ES-I3 (cell line): ENCODE results near the gene KLHL25.

Experiments
- H3K36me3 ChIP-seq: 2 replicates; pipeline ENCODE4 v1.6.1; 2013; ENCODE audit warnings: mild to moderate bottlenecking, low read length, control low read depth, moderate library complexity; ENCODE audit not compliant: insufficient read depth
- H3K4me1 ChIP-seq: 2 replicates; pipeline ENCODE4 v1.6.1; 2013; ENCODE audit warnings: mild to moderate bottlenecking, control low read depth, low read length; ENCODE audit not compliant: insufficient read depth
- H3K9ac ChIP-seq: 2 replicates; pipeline ENCODE4 v1.6.1; 2013; ENCODE audit warnings: low read depth, mild to moderate bottlenecking, low read length, moderate library complexity
- H3K9me3 ChIP-seq: 2 replicates; pipeline ENCODE4 v1.6.1; 2013; ENCODE audit warnings: mild to moderate bottlenecking, low read length, moderate library complexity; ENCODE audit not compliant: control insufficient read depth, insufficient read depth

Gene KLHL25

DNA sequence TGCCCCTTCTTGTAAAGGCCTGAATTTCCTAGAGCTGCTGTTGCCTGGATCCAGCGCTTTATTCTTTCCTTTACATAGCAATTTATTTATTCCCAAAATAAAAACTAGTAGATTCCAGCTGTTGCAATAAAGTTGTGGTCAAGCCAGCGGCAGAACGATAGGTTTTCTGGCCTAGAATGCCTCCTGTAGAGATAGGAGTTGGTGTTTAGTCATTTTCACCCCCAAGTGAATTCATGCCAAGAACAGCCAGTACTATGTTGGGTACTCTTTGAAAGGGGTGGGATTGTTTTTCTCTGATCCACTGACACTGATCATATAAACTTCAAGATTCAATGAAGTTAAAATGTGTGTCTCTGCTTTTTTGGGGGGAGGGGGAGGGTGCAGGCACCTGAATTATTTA, 69.7 kb downstream of the KLHL25 start:
- peaks cover 11% of the 10 kb centered on the region; the same call in 1 of the 2 replicates for H3K36me3 ChIP-seq
- H3K9me3 ChIP-seq = no peaks in the 10 kb centered on the region

DNA sequence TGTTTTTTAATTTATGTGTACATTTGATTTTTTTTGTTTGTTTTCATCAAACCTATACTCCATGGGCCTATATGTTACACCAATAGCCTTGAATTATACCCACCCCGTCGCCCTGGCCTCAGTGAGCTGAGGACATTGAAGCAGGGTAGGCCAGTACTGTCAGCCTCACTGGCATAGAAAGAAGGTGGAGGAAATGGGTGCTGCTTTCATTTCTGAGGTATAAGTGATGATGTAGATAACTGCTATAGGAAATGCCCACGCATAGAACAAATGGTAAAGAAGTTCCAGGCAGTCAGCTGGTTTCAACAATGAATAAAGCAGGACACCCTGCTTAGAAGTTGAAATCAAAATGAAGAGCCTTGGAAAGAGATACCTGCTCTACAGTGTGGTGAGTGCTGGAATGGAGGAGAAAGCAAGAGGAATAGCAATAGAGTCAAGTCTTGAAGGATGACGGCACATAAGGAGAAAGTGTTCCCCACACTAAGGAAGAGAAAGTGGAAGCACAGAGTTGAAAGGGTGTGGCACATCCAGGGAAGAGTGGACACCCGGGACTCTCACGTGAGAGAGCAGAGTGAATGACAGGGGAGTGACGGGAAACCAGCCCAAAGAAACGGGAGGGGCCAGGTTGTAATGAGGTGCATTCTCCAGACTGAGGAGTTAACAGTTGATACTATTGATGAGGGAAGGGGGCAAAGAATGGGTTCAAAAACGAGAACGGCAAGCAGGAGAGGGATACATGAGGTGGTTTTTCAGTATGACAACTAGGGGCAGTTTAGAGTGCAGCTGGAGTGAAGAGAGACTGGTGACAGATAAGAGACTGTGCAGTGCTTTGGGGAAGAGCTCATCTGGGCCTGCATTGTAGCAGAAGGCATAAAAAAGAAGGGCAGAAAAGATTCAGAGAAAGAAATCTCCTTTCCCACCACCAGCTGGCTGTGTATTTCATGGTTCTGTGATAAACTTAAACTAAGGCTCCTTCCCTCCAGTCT, 70.5 kb downstream of the KLHL25 start:
- Histone ChIP-seq H3K9me3 (no peaks in the 10 kb centered on the region), H3K9ac (no peak overlapping the region), H3K4me1 (no peaks in the 10 kb centered on the region), H3K36me3 (peaks cover 12% of the 10 kb centered on the region)

More for the DNA sequence above, 69.7 kb downstream of the KLHL25 start:
- Histone ChIP-seq H3K4me1 (no peaks in the 10 kb centered on the region), H3K9ac (no peak overlapping the region)

DNA sequence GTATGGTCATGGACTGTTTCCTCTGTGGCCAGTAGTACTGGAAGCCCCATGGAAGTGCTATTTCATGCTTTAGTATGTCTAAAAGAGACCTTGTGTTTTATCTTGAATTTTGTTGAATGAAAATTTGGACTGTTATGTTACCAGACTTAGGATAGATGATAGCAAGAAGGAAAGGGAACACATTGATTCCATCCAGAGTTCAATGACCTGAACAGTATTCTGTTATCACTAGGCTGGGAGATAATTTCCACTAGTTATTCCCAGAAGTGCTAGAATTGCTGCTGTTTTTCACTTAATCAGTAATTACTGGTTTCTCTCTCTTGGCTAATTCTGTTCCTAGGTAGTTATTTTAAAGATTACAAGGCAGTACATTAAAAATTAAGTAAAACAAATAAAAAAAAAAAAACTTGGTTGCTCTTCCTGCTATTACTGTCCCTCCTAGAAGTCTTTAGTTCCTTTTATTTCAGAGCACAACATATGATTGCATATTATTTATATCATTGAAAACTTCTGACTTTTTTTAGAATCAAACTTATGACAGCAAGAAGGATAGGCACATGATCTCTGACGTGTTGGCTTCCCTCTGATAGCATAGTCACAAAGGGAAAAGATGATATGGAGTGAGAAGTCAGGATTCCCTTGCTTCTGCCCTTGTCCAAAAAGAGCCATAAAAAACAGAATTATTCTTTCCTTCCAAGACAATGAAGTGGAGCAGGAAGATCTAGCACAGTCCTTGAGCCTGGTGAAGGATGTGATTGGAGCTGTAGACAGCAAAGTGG, 72.2 kb downstream of the KLHL25 start:
- Histone ChIP-seq H3K9me3 (no peaks in the 10 kb centered on the region), H3K9ac (no peak overlapping the region), H3K36me3 (peaks cover 18% of the 10 kb centered on the region), H3K4me1 (no peaks in the 10 kb centered on the region)

DNA sequence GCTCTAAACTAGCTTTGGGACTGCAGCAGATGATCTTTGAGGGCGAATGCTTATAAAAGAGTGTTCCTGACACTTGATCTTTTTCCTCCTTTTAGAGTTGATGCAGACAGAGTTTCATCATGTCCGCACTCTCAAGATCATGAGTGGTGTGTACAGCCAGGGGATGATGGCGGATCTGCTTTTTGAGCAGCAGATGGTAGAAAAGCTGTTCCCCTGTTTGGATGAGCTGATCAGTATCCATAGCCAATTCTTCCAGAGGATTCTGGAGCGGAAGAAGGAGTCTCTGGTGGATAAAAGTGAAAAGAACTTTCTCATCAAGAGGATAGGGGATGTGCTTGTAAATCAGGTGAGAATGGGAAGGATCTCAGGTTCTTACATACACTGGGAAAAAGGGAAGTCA, 75.7 kb downstream of the KLHL25 start:
- Histone ChIP-seq H3K4me1 (no peaks in the 10 kb centered on the region), H3K36me3 (peaks cover 18% of the 10 kb centered on the region), H3K9ac (no peak overlapping the region), H3K9me3 (no peaks in the 10 kb centered on the region)

DNA sequence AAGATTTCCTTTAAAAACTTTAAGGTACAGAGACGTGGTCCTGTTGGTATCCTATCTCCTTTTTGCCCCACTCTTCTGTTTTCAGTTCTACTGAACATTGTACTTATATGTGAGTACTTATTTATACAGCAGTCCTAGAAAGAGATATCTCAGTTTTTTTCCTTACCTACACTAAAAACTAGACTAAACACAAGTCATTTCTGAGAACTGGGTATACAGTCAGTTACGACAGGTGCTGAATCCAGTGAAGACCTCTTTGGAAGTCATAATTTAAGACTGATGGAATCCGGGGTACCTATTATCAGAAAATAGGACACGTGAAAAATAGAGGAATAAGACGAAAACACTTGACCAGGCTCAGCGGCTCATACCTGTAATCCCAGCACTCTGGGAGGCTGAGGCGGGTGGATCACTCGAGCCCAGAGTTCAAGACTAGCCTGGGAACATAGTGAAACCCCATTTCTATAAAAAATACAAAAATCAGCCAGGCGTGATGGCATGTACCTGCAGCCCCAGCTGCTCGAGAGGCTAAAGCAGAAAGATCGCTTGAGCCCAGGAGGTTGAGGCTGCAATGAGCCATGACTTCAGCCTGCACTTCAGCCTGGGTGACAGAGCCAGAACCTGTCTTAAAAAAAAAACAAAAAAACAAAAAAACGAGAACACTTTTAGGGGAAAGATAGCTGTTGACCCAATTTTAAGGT, 76.3 kb downstream of the KLHL25 start:
- Histone ChIP-seq H3K36me3 (peaks cover 18% of the 10 kb centered on the region), H3K9me3 (no peaks in the 10 kb centered on the region), H3K4me1 (no peaks in the 10 kb centered on the region), H3K9ac (no peak overlapping the region)

DNA sequence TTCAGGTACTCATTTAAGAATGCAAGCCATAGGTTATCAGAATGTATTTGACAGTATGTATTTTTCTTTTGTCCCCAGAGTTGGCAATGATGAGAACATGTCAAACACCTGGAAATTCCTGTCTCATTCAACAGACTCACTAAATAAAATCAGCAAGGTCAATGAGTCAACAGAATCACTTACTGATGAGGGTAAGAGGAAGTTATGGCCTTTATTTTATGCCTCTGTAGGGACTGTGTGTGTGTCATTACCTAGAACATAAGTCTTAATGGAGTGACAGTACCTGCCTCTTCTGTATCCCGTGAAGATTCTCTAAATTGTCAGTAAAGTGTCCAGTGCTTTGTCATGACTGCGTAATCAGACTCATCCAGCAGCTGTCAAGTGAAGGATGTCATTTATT, 77.5 kb downstream of the KLHL25 start:
- H3K4me1 ChIP-seq = no peaks in the 10 kb centered on the region
- peaks cover 15% of the 10 kb centered on the region for H3K36me3 ChIP-seq
- H3K9me3 ChIP-seq = no peaks in the 10 kb centered on the region
- H3K9ac ChIP-seq = no peak overlapping the region

DNA sequence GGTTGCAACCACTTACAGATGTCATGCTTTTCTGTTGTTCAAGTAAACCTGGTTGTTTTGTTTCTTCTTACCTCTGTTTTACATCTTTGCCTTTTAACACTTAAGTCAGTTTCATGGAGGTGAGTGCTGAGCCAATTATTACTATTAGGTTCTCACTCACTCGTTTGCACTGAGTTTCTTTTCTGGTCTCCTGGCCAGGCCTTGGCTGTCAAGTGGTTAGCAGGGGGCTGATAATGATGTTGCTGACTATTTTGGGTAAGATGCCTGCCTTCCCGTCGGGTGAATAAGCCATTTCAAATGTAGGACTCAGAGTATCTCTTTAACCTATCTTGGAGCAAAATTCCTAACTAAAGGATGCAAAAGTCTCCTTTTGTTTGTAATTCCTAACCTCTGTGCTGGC, 78.5 kb downstream of the KLHL25 start:
- Histone ChIP-seq H3K4me1 (no peaks in the 10 kb centered on the region), H3K9me3 (no peaks in the 10 kb centered on the region), H3K36me3 (peaks cover 10% of the 10 kb centered on the region), H3K9ac (no peak overlapping the region)

DNA sequence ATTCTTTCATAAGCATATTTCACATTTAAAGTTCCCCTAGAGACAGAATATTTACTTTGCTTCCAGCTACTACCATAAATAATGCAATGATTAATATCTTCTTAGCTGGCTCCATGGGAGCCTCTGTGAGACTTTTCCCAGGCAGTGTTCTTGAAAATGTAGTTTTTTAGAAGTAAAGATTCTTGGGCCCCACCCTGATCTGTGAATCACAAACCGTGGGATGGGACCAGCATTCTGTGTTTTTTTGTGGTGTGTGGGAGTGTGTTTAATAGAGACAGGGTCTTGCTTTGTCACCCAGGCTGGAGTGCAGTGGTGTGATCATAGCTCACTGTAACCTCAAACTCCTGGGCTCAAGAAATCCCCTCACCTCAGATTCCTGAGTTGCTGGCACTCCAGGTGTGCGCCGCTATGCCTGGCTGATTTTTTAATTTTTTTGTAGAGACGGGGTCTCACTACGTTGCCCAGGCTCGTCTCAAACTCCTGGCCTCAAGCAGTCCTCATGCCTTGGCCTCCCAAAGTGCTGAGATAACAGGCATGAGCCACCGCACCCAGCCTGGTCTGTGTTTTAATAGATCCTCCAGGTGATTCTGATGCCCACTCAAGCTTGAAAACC, 83.0 kb downstream of the KLHL25 start:
- H3K9me3 ChIP-seq = no peaks in the 10 kb centered on the region
- H3K36me3 ChIP-seq = no peaks in the 10 kb centered on the region; the same call in 1 of the 2 replicates
- H3K4me1 ChIP-seq = no peaks in the 10 kb centered on the region
- H3K9ac ChIP-seq = no peak overlapping the region

DNA sequence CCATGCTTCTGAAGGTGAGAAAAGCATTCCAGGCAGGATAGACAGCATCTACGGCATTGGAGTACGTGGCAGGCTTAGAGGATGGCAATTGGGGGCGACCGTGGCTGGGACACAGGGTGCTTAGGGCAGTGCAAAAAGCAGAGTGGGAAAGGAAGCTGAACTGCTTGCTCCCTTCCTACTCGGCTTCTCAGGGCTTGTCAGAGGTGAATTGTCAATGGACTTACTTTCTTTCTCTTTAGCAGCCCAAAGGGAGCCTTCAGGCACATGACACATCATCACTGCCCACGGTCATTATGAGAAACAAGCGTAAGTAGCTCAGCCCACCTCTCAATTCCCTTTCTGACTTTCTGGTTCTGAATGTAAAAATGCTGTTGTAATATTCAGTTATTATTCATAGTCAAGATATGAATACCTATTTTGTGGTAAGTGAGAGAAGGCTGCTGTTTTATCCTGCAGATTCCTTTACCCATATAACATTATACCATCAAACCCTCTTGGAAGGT, 84.3 kb downstream of the KLHL25 start:
- H3K9ac ChIP-seq = no peak overlapping the region
- H3K4me1 ChIP-seq = no peaks in the 10 kb centered on the region
- H3K9me3 ChIP-seq = no peaks in the 10 kb centered on the region
- H3K36me3 ChIP-seq = no peaks in the 10 kb centered on the region; the same call in 1 of the 2 replicates
